SK-N-SH (cell line): ENCODE measurements around the gene IL31RA.

Experiments used
- CTCF ChIP-seq: fragments of 200-600 bp; sonication (generic); IDR thresholded peaks from 2 replicates; pipeline ENCODE4 v1.6.1; 2017; ENCODE audit warnings: antibody characterized with exemption, mild to moderate bottlenecking, moderate library complexity
- EP300 ChIP-seq, 2 experiments: IDR thresholded peaks; 2 replicates each; pipeline versions ENCODE4 v1.4.0 to v1.6.1; 2012; ENCODE audit warnings: borderline replicate concordance in 1 of 2, low read depth in 1 of 2, low read length in 1 of 2
- JUND ChIP-seq: IDR thresholded peaks from 2 replicates; pipeline ENCODE4 v1.4.0; 2012
- NRF1 ChIP-seq: IDR thresholded peaks from 2 replicates; pipeline ENCODE4 v1.6.1; 2012; ENCODE audit warnings: low read depth, mild to moderate bottlenecking, low read length
- SMC3 ChIP-seq: IDR thresholded peaks from 2 replicates; pipeline ENCODE4 v1.6.1; 2012; ENCODE audit warnings: low read depth, low read length, improper control_type of control experiment
- TF ChIP-seq, protein P1 (sequence below): IDR thresholded peaks from 2 replicates; pipeline ENCODE4 v1.6.1; 2012; ENCODE audit warnings: mild to moderate bottlenecking, low read depth, low read length, moderate library complexity

DNA sequence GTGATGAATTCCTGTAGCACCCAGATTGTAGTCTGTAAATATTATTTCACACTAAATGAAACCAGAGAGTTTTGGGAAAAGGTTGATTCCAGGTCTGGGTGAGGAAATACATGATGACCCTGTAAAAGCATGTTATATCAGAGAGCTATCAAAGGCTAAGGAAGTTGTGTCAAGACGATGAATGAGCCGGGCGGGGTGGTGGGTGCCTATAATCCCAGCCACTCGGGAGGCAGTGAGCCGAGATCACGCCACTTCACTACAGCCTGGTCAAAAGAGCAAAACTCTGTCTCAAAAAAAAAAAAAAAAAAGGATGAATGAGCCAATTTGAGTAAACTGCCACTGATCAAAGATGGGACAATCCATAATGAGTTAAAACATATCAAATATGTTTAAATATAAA is 114.4 kb downstream of the IL31RA start:
- TF ChIP-seq CTCF (no peak), SMC3 (no peak), JUND (no peak), NRF1 (no peak), EP300 (IDR thresholded peaks at IDR 0.05; ENCODE audit: borderline replicate concordance in 1 of 2, low read depth in 1 of 2, low read length in 1 of 2) (no peak)
- TF ChIP-seq, protein P1, sequence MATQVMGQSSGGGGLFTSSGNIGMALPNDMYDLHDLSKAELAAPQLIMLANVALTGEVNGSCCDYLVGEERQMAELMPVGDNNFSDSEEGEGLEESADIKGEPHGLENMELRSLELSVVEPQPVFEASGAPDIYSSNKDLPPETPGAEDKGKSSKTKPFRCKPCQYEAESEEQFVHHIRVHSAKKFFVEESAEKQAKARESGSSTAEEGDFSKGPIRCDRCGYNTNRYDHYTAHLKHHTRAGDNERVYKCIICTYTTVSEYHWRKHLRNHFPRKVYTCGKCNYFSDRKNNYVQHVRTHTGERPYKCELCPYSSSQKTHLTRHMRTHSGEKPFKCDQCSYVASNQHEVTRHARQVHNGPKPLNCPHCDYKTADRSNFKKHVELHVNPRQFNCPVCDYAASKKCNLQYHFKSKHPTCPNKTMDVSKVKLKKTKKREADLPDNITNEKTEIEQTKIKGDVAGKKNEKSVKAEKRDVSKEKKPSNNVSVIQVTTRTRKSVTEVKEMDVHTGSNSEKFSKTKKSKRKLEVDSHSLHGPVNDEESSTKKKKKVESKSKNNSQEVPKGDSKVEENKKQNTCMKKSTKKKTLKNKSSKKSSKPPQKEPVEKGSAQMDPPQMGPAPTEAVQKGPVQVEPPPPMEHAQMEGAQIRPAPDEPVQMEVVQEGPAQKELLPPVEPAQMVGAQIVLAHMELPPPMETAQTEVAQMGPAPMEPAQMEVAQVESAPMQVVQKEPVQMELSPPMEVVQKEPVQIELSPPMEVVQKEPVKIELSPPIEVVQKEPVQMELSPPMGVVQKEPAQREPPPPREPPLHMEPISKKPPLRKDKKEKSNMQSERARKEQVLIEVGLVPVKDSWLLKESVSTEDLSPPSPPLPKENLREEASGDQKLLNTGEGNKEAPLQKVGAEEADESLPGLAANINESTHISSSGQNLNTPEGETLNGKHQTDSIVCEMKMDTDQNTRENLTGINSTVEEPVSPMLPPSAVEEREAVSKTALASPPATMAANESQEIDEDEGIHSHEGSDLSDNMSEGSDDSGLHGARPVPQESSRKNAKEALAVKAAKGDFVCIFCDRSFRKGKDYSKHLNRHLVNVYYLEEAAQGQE, result no peak
